Measurements from ENCODE around the gene BCL2L11.

GRCh38 chr2:111196435-111196834 lies 75.7 kb downstream of the BCL2L11 start:
- TF ChIP-seq MAFK (IDR thresholded peaks at IDR 0.05; ENCODE audit: low read length), result no peak
- TF ChIP-seq NFIX (CRISPR knock-in tag; IDR thresholded peaks at IDR 0.05; ENCODE audit: low read depth), result no peak
- TF ChIP-seq, protein P1, sequence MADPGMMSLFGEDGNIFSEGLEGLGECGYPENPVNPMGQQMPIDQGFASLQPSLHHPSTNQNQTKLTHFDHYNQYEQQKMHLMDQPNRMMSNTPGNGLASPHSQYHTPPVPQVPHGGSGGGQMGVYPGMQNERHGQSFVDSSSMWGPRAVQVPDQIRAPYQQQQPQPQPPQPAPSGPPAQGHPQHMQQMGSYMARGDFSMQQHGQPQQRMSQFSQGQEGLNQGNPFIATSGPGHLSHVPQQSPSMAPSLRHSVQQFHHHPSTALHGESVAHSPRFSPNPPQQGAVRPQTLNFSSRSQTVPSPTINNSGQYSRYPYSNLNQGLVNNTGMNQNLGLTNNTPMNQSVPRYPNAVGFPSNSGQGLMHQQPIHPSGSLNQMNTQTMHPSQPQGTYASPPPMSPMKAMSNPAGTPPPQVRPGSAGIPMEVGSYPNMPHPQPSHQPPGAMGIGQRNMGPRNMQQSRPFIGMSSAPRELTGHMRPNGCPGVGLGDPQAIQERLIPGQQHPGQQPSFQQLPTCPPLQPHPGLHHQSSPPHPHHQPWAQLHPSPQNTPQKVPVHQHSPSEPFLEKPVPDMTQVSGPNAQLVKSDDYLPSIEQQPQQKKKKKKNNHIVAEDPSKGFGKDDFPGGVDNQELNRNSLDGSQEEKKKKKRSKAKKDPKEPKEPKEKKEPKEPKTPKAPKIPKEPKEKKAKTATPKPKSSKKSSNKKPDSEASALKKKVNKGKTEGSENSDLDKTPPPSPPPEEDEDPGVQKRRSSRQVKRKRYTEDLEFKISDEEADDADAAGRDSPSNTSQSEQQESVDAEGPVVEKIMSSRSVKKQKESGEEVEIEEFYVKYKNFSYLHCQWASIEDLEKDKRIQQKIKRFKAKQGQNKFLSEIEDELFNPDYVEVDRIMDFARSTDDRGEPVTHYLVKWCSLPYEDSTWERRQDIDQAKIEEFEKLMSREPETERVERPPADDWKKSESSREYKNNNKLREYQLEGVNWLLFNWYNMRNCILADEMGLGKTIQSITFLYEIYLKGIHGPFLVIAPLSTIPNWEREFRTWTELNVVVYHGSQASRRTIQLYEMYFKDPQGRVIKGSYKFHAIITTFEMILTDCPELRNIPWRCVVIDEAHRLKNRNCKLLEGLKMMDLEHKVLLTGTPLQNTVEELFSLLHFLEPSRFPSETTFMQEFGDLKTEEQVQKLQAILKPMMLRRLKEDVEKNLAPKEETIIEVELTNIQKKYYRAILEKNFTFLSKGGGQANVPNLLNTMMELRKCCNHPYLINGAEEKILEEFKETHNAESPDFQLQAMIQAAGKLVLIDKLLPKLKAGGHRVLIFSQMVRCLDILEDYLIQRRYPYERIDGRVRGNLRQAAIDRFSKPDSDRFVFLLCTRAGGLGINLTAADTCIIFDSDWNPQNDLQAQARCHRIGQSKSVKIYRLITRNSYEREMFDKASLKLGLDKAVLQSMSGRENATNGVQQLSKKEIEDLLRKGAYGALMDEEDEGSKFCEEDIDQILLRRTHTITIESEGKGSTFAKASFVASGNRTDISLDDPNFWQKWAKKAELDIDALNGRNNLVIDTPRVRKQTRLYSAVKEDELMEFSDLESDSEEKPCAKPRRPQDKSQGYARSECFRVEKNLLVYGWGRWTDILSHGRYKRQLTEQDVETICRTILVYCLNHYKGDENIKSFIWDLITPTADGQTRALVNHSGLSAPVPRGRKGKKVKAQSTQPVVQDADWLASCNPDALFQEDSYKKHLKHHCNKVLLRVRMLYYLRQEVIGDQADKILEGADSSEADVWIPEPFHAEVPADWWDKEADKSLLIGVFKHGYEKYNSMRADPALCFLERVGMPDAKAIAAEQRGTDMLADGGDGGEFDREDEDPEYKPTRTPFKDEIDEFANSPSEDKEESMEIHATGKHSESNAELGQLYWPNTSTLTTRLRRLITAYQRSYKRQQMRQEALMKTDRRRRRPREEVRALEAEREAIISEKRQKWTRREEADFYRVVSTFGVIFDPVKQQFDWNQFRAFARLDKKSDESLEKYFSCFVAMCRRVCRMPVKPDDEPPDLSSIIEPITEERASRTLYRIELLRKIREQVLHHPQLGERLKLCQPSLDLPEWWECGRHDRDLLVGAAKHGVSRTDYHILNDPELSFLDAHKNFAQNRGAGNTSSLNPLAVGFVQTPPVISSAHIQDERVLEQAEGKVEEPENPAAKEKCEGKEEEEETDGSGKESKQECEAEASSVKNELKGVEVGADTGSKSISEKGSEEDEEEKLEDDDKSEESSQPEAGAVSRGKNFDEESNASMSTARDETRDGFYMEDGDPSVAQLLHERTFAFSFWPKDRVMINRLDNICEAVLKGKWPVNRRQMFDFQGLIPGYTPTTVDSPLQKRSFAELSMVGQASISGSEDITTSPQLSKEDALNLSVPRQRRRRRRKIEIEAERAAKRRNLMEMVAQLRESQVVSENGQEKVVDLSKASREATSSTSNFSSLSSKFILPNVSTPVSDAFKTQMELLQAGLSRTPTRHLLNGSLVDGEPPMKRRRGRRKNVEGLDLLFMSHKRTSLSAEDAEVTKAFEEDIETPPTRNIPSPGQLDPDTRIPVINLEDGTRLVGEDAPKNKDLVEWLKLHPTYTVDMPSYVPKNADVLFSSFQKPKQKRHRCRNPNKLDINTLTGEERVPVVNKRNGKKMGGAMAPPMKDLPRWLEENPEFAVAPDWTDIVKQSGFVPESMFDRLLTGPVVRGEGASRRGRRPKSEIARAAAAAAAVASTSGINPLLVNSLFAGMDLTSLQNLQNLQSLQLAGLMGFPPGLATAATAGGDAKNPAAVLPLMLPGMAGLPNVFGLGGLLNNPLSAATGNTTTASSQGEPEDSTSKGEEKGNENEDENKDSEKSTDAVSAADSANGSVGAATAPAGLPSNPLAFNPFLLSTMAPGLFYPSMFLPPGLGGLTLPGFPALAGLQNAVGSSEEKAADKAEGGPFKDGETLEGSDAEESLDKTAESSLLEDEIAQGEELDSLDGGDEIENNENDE (IDR thresholded peaks at IDR 0.05; ENCODE audit: low read depth, low read length), result no peak
- TF ChIP-seq EGR1 (conservative IDR thresholded peaks at IDR 0.05), result no peak
- no peak for TF ChIP-seq KDM1A (IDR thresholded peaks at IDR 0.05)
- no peak for TF ChIP-seq ZNF232 (CRISPR knock-in tag; IDR thresholded peaks at IDR 0.05)
- TF ChIP-seq ZNF318 (IDR thresholded peaks at IDR 0.05; ENCODE audit: borderline replicate concordance in 1 of 2, low read depth in 1 of 2), result no peak
- no peak for TF ChIP-seq FOS (IDR thresholded peaks at IDR 0.05; ENCODE audit: extremely low read depth, insufficient read length)
- no peak for TF ChIP-seq MXI1 (IDR thresholded peaks at IDR 0.05; ENCODE audit: low read depth, low read length)
- TF ChIP-seq, protein P2, sequence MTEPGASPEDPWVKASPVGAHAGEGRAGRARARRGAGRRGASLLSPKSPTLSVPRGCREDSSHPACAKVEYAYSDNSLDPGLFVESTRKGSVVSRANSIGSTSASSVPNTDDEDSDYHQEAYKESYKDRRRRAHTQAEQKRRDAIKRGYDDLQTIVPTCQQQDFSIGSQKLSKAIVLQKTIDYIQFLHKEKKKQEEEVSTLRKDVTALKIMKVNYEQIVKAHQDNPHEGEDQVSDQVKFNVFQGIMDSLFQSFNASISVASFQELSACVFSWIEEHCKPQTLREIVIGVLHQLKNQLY (CRISPR knock-in tag; conservative IDR thresholded peaks at IDR 0.05), result no peak
